ENCODE results near the gene GGT6. TPM values are rescaled to one million over a fixed set of nuclear protein-coding genes. Genes with fewer than 3 reads are reported as not detected.

The GGT6 gene
- total RNA-seq, 2 experiments from 2014 or later = not detected

- H3K27me3 Mint-ChIP-seq = no peaks in the 10 kb centered on the region
- H3K4me1 Mint-ChIP-seq = no peaks in the 10 kb centered on the region
- H3K27ac Mint-ChIP-seq = no peak overlapping the region
- ATAC-seq (ENCODE audit: low read depth) = no peak
- POLR2A ChIA-PET = no interaction called here
- H3K9me3 Mint-ChIP-seq = no peaks in the 10 kb centered on the region
- DNase-seq = no peak
- no peak overlapping the region for H3K4me3 Mint-ChIP-seq
- H3K36me3 Mint-ChIP-seq = peaks cover 3% of the 10 kb centered on the region
Measured at GRCh38 chr17:4540224-4540651, 20.1 kb downstream of the GGT6 start.

GRCh38 chr17:4539576-4540223, 20.7 kb downstream of the GGT6 start:
- POLR2A ChIA-PET = interaction anchor here (1.3 kb wide), 1 partner anchor 119 kb away, joined by 3 read pairs; no protein-coding TSS in a partner anchor
- Mint-ChIP-seq H3K36me3 (peaks cover 3% of the 10 kb centered on the region), H3K4me3 (no peak overlapping the region), H3K27ac (no peak overlapping the region), H3K9me3 (no peaks in the 10 kb centered on the region), H3K27me3 (no peaks in the 10 kb centered on the region), H3K4me1 (no peaks in the 10 kb centered on the region)
- DNase-seq (no peak), ATAC-seq (ENCODE audit: low read depth) (no peak)

- Mint-ChIP-seq H3K27me3 (no peaks in the 10 kb centered on the region), H3K4me3 (no peak overlapping the region), H3K27ac (no peak overlapping the region), H3K4me1 (no peaks in the 10 kb centered on the region), H3K36me3 (peaks cover 3% of the 10 kb centered on the region), H3K9me3 (no peaks in the 10 kb centered on the region)
- POLR2A ChIA-PET = interaction anchor here (1.3 kb wide), 1 partner anchor 118 kb away, joined by 3 read pairs; no protein-coding TSS in a partner anchor
- ATAC-seq (ENCODE audit: low read depth) (no peak), DNase-seq (no peak)
Measured at GRCh38 chr17:4539025-4539424, 21.4 kb downstream of the GGT6 start.

GRCh38 chr17:4538236-4539002, 22.0 kb downstream of the GGT6 start:
- peaks cover 3% of the 10 kb centered on the region for H3K36me3 Mint-ChIP-seq
- POLR2A ChIA-PET = interaction anchor here (1.3 kb wide), 1 partner anchor 118 kb away, joined by 3 read pairs; no protein-coding TSS in a partner anchor
- H3K27me3 Mint-ChIP-seq = no peaks in the 10 kb centered on the region
- H3K27ac Mint-ChIP-seq = no peak overlapping the region
- DNase-seq (no peak), ATAC-seq (ENCODE audit: low read depth) (no peak)
- H3K4me3 Mint-ChIP-seq = no peak overlapping the region
- H3K4me1 Mint-ChIP-seq = peaks cover 4% of the 10 kb centered on the region
- H3K9me3 Mint-ChIP-seq = no peaks in the 10 kb centered on the region

GRCh38 chr17:4537451-4538235, 22.7 kb downstream of the GGT6 start:
- Mint-ChIP-seq H3K4me1 (peaks cover 6% of the 10 kb centered on the region), H3K9me3 (no peaks in the 10 kb centered on the region), H3K36me3 (peaks cover 3% of the 10 kb centered on the region), H3K27ac (no peak overlapping the region), H3K4me3 (no peak overlapping the region), H3K27me3 (peaks cover 2% of the 10 kb centered on the region)
- no peak for DNase-seq
- ATAC-seq (ENCODE audit: low read depth) = no peak
- POLR2A ChIA-PET = no interaction called here

GRCh38 chr17:4536742-4537411, 23.5 kb downstream of the GGT6 start:
- no peak for ATAC-seq (ENCODE audit: low read depth)
- Mint-ChIP-seq H3K4me3 (no peak overlapping the region), H3K27me3 (peaks cover 2% of the 10 kb centered on the region), H3K36me3 (peaks cover 3% of the 10 kb centered on the region), H3K9me3 (no peaks in the 10 kb centered on the region), H3K27ac (no peak overlapping the region), H3K4me1 (peaks cover 8% of the 10 kb centered on the region)
- DNase-seq = no peak
- POLR2A ChIA-PET = no interaction called here

- ATAC-seq (ENCODE audit: low read depth) (no peak), DNase-seq (no peak)
- peaks cover 8% of the 10 kb centered on the region for H3K4me1 Mint-ChIP-seq
- peaks cover 3% of the 10 kb centered on the region for H3K36me3 Mint-ChIP-seq
- POLR2A ChIA-PET = no interaction called here
- H3K9me3 Mint-ChIP-seq = no peaks in the 10 kb centered on the region
- no peak overlapping the region for H3K4me3 Mint-ChIP-seq
- no peak overlapping the region for H3K27ac Mint-ChIP-seq
- peaks cover 2% of the 10 kb centered on the region for H3K27me3 Mint-ChIP-seq
Measured at GRCh38 chr17:4536259-4536741, 24.1 kb downstream of the GGT6 start.

GRCh38 chr17:4535667-4536258, 24.6 kb downstream of the GGT6 start:
- Mint-ChIP-seq H3K4me1 (peaks cover 8% of the 10 kb centered on the region), H3K27ac (no peak overlapping the region), H3K9me3 (no peaks in the 10 kb centered on the region), H3K4me3 (no peak overlapping the region), H3K27me3 (peaks cover 2% of the 10 kb centered on the region), H3K36me3 (peaks cover 3% of the 10 kb centered on the region)
- ATAC-seq (ENCODE audit: low read depth) (no peak), DNase-seq (no peak)
- POLR2A ChIA-PET = no interaction called here

- no peak overlapping the region for H3K4me3 Mint-ChIP-seq
- peaks cover 8% of the 10 kb centered on the region for H3K4me1 Mint-ChIP-seq
- POLR2A ChIA-PET = no interaction called here
- peaks cover 2% of the 10 kb centered on the region for H3K27me3 Mint-ChIP-seq
- H3K36me3 Mint-ChIP-seq = peaks cover 3% of the 10 kb centered on the region
- no peak for DNase-seq
- H3K9me3 Mint-ChIP-seq = no peaks in the 10 kb centered on the region
- no peak overlapping the region for H3K27ac Mint-ChIP-seq
- no peak for ATAC-seq (ENCODE audit: low read depth)
Measured at GRCh38 chr17:4534928-4535666, 25.3 kb downstream of the GGT6 start.

GRCh38 chr17:4534515-4534914, 25.9 kb downstream of the GGT6 start:
- H3K27ac Mint-ChIP-seq = peak overlapping the region; percentile 45
- DNase-seq (no peak), ATAC-seq (ENCODE audit: low read depth) (no peak)
- H3K9me3 Mint-ChIP-seq = no peaks in the 10 kb centered on the region
- H3K36me3 Mint-ChIP-seq = no peaks in the 10 kb centered on the region
- H3K4me1 Mint-ChIP-seq = peaks cover 8% of the 10 kb centered on the region
- H3K4me3 Mint-ChIP-seq = no peak overlapping the region
- peaks cover 2% of the 10 kb centered on the region for H3K27me3 Mint-ChIP-seq
- POLR2A ChIA-PET = no interaction called here

GRCh38 chr17:4533523-4534504, 26.6 kb downstream of the GGT6 start:
- DNase-seq = peak; percentile 49
- no peak overlapping the region for H3K4me3 Mint-ChIP-seq
- POLR2A ChIA-PET = no interaction called here

More at GRCh38 chr17:4533523-4534504, 26.6 kb downstream of the GGT6 start:
- Mint-ChIP-seq H3K27ac (peak overlapping the region; percentile 45), H3K27me3 (peaks cover 2% of the 10 kb centered on the region), H3K36me3 (no peaks in the 10 kb centered on the region), H3K9me3 (no peaks in the 10 kb centered on the region), H3K4me1 (peaks cover 8% of the 10 kb centered on the region)
- ATAC-seq (ENCODE audit: low read depth) = peak; percentile 32

All from activated naive CD8-positive, alpha-beta T cell treated with anti-CD3 and anti-CD28 coated beads, Interleukin-2, amount 10 ng/mL, durations not matched to agents 7 days and 5 days (primary cell).